ENCODE measurements around the gene GPATCH1.

The GPATCH1 gene

DNA sequence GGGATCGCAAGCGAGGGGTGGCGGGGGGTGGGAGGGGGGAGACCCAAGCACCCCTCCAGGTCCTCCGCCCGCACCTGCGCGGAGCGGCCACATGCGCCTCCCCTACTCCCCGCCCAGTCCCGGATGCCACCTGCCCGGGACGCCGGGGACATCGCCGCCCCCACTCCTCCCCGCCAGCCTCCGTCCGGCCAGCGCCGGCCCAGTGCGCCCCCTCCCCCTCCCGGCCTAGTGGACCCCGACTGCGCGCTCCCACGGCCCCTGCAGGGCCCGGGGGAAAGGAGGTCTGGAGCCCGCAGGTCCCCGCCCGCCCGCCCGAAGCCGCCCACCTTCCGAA is 16.6 kb upstream of the GPATCH1 start:
- no peak for DNase-seq

DNA sequence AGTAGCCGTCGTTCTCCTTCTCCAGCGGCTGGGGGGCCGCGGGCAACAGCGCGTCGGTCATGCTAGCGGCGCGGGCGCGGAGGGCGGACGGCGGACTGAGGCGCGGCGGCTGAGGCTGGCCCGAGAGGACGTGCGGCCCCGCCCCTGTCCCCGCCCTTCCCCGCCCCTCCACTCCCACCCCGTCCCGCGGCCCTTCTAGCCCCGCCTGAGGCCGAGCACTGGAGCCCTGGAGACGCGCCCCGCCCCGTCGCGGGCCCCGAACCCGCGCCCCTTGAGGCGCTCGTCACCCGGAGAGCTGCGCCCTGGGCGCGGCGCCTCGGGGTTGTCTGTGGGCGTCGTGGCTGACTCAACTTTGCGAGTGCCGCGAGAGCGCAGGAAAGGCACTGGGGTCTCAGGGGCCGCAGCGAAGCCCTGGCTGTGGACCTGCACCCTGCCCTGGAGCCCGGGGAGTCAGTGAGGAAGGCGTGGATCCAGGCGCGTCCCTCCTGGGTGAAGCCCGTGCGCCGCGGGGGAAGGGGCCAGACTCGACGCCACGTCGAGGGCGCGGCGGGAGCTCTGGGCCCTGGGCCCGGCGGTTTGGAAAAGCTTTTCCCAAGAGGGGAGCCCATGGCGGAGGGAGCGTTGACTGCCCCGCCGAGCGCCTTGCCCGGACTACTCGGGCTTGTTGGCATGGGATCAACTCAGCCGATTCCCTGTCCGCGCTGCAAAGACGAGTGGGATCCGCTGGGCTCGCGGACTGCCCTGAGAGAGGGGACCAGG is 16.0 kb upstream of the GPATCH1 start, which contains the start of gene RHPN2:
TSS of gene RHPN2 (minus strand) at position 97 of the 759 bp plus-strand sequence. CDS start at position 61, 36 bp downstream.
- peak; percentile 71 for DNase-seq

DNA sequence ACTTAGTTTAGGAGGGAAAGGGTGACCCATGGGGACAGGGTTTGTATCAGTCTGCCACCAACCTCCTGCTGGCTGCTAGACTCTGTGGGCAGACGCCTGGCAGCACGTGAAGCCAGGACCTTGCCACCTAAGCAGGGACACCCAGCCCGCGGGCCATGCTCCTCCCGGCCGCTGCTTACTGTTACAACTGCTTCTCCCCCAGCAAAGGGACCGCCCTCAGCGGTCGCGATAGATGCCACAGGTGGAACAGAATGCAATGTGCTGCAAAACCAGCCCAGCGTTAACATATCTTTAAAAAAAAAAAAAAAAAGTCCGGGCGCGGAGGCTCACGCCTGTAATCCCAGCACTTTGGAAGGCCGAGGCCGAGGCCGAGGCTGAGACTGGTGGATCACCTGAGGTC is 14.4 kb upstream of the GPATCH1 start:
- DNase-seq: no peak

DNA sequence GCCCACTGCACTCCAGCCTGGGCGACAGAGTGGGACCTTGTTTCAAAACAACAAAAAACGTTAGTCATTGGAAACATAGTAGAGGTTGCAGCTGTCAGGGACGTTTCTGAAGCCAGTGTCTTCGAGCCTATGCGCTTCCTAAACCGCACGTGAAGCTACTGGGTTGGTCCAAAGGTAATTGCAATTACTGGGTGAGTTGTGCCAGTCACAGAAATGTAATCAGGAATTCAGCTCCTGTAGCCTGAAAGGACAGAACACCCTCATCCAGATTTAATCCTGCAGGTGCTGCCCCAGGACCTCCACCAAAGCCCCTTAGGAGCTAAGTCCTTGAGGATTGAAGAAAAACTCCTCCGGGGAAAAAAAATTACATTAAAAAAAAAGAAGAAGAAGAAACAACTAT is 13.9 kb upstream of the GPATCH1 start:
- no peak for DNase-seq

DNA sequence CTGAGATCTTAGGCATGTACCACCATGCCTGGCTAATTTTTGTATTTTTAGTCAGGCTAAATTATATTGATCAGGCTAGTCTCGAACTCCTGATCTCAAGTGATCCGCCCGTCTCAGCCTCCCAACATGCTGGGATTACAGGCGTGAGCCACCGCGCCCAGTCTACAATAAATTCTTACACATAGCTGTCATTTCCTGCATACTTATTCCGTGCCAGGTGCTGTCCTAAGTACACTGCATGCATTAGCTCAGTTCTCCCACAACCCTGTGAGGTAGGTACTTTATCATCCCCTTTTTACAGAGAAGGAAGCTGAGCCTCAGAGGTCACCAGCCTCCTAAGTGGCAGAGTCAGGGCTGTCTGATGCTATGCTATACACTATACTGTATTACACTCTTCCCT is 9.1 kb upstream of the GPATCH1 start:
- DNase-seq: no peak

DNA sequence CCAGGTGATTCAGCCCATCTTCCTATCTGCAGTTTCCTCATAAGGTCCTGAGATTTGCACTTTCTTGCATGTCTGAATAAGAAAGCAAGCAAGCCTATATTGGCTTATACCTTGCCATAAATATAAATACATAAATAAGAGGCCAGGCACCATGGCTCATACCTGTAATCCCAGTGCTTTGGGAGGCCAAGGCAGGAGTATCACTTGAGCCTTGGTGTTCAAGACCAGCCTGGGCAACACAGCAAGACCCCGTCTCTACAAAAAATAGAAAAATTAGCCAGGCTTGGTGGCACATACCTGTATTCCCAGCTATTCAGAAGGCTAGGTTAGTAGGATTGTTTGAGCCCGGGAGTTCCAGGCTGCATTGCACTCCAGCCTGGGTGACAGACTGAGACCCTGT is 5.5 kb upstream of the GPATCH1 start:
- DNase-seq: no peak

DNA sequence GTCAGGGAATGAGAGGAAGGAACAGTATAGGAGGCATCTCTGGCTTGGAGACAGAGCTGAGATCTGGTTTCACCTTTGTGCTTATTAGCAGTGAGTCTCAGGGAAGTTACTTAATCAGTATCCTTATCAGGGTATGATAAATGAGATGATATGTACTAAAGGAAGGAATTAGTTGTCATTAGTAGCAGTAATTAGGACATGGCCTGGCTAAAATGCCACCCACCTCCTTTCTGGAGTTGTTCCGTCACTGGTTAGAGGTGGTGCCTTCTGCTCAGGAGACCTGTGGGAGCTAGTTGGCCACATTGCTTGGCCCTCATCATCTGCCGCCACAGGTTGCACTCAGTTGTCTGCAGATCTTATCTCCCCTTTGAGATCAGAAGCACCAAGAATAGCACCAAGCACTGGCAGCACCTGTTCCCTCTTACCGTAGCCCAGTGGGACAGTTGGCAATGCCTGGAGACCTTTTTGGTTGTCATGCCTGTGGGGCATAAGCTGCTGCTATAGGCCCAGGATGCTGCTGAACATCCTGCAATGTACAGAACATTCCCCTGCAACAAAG is 4.7 kb downstream of the GPATCH1 start:
- DNase-seq: no peak

DNA sequence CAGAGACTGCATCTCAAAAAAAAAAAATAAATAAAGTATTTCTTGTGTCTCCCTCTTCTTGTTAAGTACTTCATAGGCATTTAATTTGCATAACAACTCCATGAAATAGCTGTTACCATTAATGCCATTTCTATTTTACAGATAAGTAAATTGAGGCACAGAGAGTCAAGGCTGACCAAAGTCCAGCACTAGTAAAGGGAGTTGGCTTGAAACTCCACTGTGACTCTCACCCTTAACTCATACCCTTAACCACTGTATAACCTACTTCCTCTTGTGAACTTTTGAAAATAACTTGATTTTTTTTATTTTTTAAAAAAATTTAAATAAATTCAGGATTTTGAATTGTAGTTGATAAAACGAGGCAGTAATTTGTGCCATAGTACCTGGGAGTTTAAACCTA is 6.0 kb downstream of the GPATCH1 start:
- no peak for DNase-seq

DNA sequence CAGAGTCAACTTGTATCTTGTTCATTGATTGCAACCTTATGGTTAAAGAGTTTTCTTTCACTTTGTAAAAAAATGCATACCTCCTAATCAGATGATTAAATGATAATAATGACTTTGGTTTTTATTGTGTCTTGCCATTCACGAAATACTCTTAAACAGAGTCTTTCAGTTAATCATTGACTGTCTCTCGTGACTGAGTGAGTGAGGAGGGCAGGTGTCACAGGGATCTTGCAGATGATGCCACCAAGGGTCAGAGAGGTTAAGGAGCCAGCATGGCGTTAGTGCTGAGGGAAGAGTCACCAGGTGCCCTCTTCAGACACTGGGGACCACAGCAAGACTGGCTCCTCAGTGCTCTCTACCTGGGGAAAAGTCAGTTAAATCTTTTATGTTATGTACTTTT is 8.0 kb downstream of the GPATCH1 start:
- no peak for DNase-seq

DNA sequence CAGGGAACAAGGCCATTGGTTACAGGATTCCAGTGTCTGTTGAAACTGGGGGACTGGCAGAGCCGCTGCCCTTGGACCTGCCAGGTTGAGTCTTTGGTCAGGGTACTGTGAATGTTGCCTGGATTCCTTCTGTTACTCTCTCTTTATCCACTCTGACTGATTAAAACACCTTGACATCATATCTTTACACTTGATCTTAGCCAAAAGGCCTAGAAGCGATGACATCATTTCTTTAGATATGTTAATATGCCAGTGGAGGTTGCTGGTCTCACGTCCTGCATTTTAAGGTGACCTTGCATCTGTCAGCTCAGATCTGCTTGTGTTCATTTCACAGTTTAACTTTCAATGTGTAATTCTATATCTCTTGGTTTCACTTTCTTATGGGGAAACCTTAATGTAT is 9.2 kb downstream of the GPATCH1 start:
- DNase-seq: no peak

DNA sequence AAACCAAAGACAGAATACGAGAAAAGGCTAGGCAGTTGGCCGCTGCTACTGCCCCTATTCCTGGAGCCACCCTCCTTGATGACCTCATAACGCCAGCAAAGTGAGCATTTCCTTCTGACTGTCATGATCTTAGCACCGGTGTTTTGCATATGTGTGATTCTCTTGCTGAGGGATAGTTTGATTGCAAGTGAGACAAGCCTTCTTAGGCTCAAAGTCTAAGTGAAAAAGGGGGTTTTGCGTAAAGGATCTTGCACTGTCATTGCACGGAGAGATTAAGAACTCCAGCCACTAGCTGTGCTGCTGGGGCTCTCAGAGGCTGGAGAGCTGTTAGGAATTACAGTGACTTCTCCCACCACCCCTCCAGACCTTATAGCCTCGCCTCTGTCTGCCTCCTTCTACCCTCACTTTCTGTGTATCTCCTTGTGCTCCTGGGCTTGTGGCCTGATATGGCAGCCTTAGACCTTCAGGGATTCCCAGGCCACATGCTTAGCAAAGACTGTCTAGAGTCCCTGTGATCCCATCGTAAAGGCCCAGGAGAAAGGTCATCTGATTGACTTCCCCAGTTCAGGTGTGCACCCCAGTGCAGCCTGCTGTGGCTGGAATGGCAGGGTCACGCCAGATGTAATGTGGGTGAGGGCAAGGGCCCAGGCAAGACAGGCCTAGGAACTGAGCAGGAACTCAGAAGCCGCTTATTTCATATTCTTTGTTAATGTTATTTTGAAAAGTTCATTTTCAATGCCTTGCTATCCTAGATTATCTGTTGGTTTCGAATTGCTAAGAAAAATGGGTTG is 12.6 kb downstream of the GPATCH1 start:
- DNase-seq: no peak

DNA sequence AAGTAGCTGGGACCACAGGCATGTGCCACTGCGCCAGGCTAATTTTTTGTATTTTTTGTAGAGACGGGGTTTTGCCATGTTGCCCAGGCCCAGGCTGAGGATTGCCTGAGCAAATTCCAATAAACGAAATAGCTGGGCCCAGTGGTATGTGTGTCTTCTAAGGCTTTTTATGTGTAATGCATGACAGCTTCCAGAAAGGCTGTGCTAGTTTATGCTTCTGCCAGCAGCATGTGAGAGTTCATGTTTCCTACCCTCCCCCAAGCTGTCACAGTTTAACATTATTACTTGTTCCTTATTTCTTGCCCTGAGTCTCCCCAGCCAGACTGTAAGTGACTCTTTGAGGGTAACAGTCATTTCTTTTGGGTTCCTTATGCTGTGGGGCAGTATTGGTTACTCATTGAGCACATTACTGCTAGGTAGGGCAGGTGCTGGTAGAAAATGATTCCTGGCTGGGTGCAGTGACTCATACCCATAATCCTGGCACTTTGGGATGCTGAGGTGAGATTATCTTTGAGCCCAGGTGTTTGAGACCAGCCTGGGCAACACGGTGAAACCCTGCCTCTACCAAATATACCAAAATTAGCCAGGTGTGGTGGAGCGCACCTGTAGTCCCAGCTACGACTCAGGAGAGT is 13.6 kb downstream of the GPATCH1 start:
- DNase-seq: no peak

DNA sequence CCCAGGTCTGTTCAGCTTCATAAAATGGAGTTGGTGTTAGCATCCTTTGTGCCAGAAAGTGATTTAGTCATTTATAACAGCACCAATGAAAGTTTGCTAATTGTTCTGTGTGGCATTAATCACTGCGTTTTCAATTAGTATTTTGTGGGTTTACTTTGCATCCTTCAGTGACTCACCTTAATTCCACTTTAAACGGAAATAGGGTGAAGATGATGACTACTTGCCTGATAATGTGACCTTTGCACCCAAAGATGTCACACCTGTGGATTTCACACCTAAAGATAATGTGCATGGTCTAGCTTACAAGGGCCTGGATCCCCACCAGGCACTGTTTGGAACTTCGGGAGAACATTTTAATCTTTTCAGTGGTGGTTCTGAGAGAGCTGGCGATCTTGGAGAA is 15.0 kb downstream of the GPATCH1 start:
- no peak for DNase-seq

DNA sequence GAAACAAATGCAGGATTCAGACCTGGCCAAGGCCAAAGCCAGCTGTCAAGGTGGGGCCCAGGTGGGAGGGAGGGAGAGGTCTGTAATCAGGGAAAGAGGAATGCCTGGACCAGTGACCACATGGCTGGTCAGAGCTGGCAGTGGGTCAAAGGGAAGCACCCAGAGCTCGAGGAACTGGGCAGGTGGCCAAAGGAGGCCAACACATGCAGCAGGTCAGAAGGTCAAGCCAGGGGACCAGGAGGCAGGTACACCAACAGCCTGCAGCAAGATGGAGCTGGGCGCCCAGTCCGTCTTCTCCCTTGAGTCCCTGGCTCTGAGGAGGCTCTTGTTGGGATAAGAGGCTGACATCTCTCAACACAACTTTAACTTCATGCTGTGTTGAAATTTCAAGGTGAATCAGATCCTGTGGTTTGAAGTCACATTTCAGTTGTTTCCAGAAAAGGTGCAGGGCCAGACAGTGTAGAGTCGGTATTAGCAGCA is 17.1 kb downstream of the GPATCH1 start:
- no peak for DNase-seq

DNA sequence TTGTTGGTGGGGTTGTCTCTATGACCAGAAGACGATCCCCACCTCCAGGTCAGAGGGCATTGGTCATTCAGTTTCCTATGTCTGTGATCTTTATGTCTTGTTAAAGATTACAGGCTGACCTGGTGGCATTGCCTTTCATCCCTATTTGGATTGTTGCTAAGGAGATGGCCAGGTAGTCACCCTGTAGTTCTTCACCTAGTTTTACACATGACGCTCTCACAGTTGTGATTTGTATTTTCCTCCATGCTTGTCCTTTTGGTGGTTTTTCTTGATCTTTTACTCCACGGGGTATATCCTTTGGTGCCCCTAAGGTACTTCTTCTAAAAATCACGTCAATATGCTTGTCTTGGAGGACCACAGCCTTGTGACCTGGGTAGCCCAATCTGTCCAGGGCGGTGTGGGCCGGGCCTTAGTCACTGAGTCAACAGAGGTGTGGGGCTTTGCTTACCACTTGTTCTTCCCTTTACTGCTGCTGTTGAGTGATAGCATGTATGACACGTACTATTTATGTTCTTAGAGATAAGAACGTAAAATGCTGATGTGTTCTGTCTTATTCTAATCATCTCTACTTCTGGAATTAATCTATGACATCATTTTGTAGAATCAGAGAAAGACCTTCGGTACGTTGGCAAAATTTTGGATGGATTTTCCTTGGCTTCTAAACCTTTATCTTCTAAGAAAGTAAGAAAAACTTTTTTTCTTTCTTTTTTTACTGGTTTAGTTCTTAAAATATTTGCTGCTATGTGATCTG is 20.1 kb downstream of the GPATCH1 start:
- no peak for DNase-seq

DNA sequence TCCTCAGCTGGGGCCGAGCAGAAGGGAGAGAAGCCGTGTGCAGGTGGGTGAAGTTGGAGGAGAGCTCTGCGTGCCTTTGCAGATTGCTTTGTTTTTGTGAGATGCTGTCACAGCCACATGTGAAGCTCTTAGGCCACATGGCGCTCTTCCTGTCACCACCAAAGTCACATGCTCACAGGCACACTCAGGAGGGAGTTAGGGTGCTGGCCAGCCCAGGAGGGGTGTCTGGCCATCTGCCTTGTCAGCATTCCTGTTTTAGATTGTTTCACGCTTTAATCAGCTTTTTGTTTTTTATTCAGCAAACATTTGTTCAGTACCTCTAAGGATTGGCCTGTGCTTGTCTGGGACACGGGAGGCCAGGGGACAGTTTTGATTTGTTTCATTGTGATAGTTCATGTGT is 21.9 kb downstream of the GPATCH1 start:
- no peak for DNase-seq

DNA sequence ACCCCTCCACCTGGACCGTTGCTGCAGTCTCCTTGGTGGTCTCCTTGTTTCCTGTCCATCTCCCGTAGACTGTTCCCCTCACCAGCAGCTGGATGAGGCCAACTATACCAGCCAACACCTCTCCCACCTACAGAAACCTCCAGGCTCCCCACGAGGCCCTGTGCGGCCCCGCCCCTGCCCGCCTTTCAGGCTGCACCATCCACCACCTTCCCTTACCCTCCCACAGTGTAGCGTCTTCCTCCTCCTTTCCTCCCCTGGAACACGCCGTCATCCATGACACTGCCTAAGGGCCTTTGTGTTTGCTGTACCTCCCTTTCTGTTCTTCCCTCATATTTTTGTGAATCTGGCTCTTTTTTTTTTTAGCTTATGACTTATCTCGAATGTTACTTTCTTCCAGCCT is 27.2 kb downstream of the GPATCH1 start:
- no peak for DNase-seq

DNA sequence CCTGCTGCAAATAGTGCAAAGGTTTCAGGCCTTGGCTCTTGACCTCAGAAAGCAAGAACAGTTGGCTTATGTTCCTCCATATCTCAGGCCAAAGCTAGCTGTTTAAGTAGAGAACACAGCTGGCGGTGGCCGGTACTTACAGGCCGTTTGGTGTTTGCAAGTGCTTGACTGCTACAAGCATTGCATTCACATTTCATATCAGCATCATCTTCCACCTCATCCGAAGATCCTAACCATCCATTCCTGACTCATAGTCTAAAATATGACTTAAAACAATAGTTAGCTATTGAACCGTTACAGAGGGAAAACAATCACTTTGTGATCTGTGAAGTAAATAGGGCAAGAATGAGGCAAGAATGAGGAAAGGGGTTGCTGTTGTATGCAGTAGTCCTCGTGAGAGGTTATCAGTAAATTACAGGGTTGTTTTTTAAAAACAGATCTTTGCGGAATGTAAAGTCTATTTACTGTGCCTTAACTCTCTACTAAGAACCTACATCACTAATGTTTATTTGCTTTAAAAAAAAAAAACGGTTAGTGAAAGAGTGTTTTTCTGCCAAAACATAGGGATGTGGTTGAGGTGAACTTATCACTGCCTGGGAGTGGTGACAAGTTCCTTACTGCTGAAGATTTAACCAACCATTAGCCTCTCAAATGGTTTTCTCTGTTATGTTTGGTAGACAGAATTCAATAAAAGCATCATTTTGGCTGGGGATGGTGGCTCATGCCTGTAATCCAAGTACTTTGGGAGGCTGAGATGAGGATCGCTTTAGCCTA is 29.3 kb downstream of the GPATCH1 start:
- no peak for DNase-seq

DNA sequence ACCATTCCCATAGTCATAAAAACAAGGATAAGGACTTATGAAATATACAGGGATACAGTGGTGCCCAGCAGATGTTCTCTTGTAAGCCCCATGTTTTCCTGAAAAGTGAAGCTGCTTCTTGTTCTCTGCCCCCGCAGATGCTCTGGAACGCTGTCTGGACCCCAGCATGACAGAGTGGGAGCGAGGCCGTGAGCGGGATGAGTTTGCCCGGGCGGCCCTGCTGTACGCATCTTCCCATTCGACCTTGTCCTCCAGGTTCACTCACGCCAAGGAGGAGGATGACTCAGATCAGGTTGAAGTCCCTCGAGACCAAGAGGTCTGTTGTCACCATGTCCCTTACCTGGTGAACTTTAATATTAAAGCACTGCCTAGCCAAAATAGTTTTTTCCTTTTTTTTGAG is 30.6 kb downstream of the GPATCH1 start:
- no peak for DNase-seq

DNA sequence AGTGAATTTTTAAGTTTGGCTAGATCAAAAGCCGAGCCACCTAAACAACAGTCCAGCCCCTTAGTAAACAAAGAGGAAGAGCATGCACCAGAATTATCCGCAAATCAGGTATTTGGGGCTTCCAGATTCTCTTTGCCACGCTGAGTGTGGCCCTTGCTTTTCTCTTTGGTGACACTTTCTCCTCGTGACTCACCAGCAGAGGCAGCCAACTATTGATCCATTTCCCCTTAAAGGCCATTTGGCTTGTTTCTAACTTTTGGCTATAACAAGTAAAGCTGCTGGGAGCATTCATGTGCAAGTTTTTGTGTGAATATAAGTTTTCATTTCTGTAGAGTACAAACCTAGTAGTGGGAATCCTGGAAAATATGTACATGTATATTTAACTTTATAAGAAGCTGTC is 33.3 kb downstream of the GPATCH1 start:
- DNase-seq: no peak

DNA sequence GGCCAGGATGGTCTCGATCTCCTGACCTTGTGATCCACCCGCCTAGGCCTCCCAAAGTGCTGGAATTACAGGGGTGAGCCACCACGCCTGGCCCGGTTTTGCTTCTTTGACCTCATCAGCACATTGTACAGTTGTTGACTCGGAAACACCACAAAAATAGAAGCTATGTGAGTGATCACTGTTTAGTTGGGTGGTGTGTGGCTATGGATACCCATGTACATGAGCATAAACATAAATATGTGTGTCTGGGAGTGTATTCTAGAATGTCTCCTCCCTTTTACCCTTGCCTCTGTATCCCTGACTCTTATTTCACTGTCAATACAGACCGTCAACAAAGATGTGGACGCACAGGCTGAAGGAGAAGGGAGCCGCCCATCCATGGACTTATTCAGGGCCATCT is 36.5 kb downstream of the GPATCH1 start:
- no peak for DNase-seq

DNA sequence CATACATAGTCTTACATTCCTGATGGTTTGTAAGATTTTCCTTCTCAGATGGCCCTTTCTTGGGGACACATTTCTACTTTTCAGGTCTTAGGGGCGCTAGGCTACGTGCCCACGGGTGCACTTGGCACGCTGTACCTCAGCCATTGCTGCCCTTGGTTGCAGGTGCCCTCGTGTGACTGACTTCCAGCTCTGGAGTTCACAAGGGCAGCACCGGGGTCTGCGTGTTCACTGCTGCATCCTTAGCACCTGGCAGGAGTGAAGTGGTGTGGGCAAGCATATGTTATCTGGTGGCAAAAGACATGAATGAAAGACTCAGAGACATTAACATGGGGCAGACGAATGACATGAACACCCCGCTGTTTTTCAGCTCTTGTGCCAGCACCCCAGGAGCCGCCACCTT is 37.7 kb downstream of the GPATCH1 start:
- no peak for DNase-seq

Measured in fibroblast of skin of abdomen (primary cell).